Activated CD8-positive, alpha-beta memory T cell treated with anti-CD3 and anti-CD28 coated beads for 48 hours (primary cell): ENCODE results near the gene HAUS3.
"Not testable (repeated sequence)": the region's sequence is repeated elsewhere in the genome, so short reads cannot be mapped to it uniquely, and the experiment has no call there.

Source experiments
- DNase-seq, 3 experiments: peaks; one replicate each; pipeline ENCODE4 v3.0.0-alpha.2; 2020; ENCODE audit warnings: low read depth in 2 of 3, low spot score in 2 of 3

Gene HAUS3

DNA sequence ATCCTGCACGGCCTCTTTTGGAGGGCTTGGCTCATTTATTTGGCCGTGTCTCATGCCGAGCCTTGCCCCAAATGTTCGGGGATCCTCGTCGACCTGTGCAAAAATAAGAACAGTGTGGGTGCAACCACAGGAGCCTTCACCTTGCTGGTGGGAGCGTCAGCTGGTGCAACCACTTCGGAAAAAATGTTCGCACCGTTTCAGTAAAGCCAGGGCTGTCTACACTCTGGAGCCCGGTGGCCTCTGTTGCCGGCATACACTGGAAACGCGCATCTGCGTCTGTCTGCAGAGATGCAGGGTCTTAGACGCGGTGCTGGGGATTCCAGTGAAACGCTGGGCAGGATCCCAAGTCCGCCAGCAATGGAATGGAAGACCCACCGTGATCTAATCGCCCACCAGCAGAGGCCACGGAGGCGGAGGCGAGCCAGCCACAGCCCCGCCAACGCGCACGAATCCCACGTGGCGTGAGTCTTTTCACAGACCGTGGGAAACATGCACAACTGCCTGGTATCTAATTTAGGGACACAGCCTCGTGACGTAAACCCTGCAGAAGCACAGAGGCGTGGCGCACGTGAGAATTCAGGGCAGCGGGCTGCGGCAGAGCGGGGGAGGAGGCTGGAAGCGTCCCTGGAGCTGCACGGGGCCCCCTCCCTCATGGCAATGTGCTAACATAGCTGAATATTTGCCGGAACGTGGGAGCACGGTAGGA lies 33.8 kb upstream of the HAUS3 start:
- no peak for DNase-seq

DNA sequence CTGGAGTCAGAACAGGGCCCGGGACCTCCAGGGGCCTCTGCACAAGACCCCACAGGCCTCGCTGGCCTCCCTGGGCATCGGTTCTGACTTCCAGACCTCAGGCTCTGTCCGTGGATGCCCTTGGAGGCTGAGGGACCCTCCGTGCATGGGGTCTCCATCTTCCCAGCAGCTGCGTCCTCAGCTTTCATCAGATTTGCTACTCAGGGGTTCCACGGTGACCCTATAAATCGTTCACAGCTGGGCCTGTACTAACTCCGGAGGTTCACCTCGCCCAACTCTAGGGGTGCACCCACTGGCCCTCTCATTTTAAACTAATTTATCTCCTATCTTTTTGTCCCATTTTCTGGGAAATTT lies 33.1 kb upstream of the HAUS3 start:
- not testable (repeated sequence) for DNase-seq

DNA sequence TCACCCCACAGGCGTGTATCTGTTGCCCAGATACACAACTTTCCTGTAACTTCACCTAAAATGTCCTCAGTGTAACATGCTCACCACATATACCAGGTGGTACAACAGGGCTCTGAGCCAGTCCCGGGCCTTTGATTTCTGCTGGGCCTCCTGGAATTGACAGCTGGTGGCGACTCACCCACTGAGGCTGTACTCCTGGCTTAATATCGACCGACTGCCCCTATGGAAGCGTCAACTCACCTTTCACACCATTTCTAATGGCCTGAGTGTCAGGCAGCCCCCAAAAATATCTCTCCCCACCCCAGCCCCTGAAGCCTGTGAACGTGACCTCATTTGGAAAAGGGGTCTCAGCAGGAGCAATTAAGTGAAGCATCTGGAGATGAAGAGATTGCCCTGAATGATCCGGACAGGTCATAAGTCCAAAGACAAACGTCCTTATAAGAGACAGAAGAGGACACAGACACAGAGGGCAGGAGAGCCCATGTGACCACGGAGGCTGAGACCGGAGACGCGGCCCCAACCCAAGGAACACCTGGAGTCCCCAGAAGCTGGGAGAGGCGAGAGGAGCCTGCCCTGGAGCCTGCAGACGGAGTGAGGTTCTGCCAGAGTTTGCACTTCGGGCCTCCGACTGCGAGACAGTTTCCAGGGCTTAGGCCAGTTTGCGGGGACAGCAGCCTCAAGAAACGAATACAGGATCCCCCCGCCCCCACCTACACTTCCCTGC lies 32.6 kb upstream of the HAUS3 start:
- no peak for DNase-seq

- no peak for DNase-seq
Measured at GRCh38 chr4:2273657-2274319, 31.9 kb upstream of the HAUS3 start.

- DNase-seq, result no peak
Measured at GRCh38 chr4:2273221-2273620, 31.3 kb upstream of the HAUS3 start.

GRCh38 chr4:2272828-2273120 lies 30.9 kb upstream of the HAUS3 start:
- no peak for DNase-seq

GRCh38 chr4:2272026-2272827 lies 30.3 kb upstream of the HAUS3 start:
- no peak for DNase-seq

- no peak for DNase-seq
Measured at GRCh38 chr4:2271279-2272025, 29.5 kb upstream of the HAUS3 start.

DNA sequence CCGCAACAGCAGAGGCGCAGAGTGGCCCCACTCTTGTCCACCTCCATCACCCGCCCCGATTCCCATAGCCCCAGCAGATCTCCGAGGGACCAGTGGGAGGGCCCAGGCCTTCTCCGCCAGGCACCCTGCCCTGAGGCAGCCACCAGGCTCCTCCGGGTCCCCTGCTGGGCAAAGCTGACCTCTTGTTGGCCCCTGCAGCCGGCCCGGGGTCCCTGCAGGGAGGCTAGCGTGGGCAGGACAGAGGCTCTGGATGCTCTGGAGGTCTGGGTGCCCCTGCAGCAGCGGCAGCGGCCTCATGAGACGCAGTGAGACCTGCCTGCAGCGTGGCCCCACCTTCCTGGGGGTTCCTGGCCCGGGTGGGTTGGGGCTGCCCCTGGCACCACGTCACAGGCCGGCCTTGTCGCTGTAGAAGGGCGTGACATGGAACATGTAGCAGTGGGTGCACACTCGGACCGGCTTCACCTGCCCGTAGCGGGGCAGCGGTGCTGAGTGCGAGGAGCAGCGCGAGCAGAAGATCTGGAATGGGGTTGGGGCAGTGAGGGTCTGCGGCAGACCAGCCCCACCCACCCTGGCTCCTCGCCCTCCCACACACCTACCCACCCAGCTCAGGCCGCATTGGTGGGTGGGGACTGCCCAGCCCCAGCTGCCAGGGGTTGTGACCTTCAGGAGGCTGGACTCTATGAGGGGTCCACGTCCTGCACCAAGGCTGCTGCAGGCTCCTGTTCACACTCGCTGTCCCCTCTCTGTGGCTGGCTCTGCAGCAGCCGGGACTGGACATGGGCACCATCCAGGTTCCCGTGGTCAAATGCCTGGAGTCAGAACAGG lies 28.6 kb upstream of the HAUS3 start:
- DNase-seq, result no peak

DNA sequence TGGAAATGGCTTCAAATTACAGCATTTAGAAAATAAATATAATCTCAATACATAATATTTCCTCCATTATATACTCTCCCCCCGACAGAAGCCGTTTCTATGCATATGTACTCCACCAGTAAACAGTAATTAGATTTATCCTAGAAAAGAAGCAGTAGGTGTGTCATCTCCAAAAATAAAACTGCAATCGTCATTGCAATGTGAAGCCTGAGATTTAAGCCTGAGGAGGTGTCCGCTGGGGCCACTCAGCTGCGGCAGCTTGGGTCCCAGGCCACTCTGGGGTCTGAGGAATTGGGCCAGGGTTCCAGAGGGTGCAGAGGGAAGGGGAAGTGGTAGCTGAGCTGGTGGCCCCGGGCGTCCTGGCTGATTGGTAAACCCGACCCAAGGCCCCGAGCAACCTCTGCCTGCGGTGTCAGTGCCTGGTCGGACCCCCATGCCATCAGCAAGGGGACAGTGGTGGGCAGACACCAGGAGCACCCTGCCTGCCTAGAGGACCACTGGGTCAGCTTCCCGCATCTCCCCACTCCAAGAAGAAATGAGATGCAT lies 27.8 kb upstream of the HAUS3 start:
- no peak for DNase-seq

DNA sequence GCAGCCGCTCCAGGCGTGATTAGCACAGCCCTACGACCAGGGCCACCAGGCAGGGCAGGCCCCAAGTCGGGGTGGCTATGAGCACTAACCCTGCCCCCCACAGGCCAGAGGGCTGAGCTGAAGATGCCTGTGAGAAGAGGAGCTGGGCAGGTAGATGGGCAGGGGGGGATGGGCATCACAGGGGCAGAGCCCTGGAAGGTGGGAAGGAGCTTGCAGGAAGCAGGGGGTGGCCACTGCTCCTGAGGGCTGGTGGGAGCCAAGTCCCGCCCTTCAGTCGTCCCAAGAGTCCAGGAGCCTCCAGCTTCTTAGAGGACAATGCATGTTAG lies 27.2 kb upstream of the HAUS3 start:
- no peak for DNase-seq

GRCh38 chr4:2268357-2269205 lies 26.7 kb upstream of the HAUS3 start:
- no peak for DNase-seq

GRCh38 chr4:2267841-2268240 lies 25.9 kb upstream of the HAUS3 start:
- DNase-seq, result no peak

DNA sequence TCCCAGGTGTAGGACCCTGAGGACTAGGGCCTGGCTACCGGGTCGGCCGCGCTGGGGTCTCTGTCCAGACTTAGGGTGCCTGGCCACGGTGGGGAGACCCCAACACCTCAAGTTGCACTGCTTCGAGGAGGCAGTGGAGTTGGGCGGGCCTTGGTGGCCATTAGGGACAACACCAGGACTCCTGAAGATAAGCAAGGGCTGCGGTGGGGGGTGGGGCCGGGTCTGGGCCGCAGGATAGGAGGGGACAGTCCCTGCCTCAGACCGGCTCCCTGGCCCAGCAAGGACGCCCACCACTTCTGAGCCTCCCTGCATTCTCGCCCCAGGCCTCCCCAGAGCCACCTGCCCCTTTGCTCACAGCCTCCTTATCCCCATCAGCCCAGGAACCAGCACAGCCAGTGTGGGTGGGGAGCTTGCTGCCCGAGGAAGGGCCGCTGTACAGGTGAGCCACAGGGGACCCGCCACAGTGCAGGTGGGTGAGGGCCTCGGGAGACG lies 25.4 kb upstream of the HAUS3 start:
- no peak for DNase-seq

- DNase-seq, result no peak
Measured at GRCh38 chr4:2266821-2267220, 24.9 kb upstream of the HAUS3 start.

- no peak for DNase-seq
Measured at GRCh38 chr4:2266181-2266580, 24.3 kb upstream of the HAUS3 start.

DNA sequence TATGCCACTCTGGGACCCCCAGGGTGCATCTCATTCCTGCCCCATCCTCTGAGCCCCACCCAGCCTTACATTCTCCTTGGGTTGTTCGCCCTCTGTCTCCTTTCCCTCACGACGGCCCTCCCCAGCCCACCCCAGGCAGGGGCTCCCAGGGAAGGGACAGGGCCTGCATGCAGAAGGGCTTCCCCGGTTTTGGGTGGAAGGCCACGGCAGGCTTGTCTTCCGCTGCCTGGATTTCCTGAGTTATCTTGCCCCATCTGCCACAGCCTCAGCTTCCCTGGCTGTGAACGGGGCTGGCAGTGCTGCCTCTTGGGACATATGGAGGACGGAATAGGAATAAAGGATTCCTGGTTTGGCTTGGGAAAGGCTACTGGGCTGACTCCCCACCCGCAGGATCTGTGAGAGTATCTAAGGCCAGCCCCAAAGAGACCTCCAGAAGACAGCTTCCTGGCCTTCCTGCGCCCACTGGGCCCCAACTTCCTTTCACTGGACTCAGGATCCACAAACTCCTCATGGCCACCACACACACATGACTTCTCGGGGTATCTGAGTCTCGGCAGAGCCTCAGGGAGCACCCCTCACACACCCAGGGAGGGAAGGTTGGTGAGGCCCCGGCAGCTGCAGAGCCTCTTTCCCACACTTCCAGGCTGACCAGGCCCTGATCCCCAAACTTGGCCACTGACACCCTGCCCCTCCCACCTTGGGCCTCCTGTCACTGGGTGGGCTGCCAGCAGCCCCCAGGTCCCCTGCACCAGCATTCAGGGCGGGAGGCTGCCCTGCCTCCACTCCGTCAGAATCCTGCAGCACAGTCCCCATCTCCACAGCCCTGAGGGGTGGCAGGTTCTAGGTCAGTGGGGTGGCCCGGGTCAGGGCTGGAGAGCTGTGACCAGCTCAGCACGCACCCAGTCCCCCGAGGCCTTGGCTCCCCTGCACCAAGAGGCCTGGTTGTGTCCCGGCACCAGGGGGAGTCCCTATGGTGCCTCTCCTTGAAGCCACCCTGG lies 23.5 kb upstream of the HAUS3 start:
- no peak for DNase-seq
